Fibroblast of the aortic adventitia (primary cell): ENCODE data around the gene BPTF. TPM values are rescaled to one million over a fixed set of nuclear protein-coding genes. Genes with fewer than 3 reads are reported as not detected.
A peak's percentile ranks its signal among the peaks of the same experiment; 100 is the strongest.
"Not testable (repeated sequence)": the region's sequence is repeated elsewhere in the genome, so short reads cannot be mapped to it uniquely, and the experiment has no call there.

Source experiments
- DNase-seq: peaks from one replicate; pipeline ENCODE4 v3.0.0-alpha.2; 2010; ENCODE audit warnings: low read depth
- H3K4me3 ChIP-seq: 2 replicates; pipeline ENCODE4 v1.5.1; 2011; ENCODE audit warnings: low read depth, mild to moderate bottlenecking, control low read depth, low read length, moderate library complexity
- CTCF ChIP-seq: IDR thresholded peaks from 2 replicates; pipeline ENCODE4 v1.5.1; 2011; ENCODE audit warnings: mild to moderate bottlenecking, low read length, control low read depth, inconsistent platforms; ENCODE audit not compliant: insufficient read depth
- total RNA-seq: library from RNA; depleted of rRNA; stranded (reverse); fragments of >200 nt; gene quantifications from 2 replicates; pipeline ENCODE4 v1.2.3, GENCODE V29; 2012; ENCODE audit warnings: low replicate concordance

BPTF gene
- total RNA-seq, 1 donor = 65.4 TPM

- no peak overlapping the region for H3K4me3 ChIP-seq
- no peak for DNase-seq
Observed at GRCh38 chr17:67980456-67980855, 155.2 kb downstream of the BPTF start.

GRCh38 chr17:67980883-67981282, 155.6 kb downstream of the BPTF start:
- DNase-seq, H3K4me3 ChIP-seq: not testable (repeated sequence)

More at GRCh38 chr17:67980456-67980855, 155.2 kb downstream of the BPTF start:
- no peak for TF ChIP-seq CTCF

GRCh38 chr17:67982034-67982640, 156.8 kb downstream of the BPTF start:
- TF ChIP-seq CTCF = no peak
- DNase-seq = no peak
- H3K4me3 ChIP-seq = no peak overlapping the region

- TF ChIP-seq CTCF = no peak
- H3K4me3 ChIP-seq = no peak overlapping the region
- DNase-seq = no peak
Observed at GRCh38 chr17:67982686-67983382, 157.5 kb downstream of the BPTF start.

GRCh38 chr17:67983383-67983688, 158.0 kb downstream of the BPTF start:
- DNase-seq = no peak
- no peak for TF ChIP-seq CTCF
- H3K4me3 ChIP-seq = no peak overlapping the region

- DNase-seq = no peak
- H3K4me3 ChIP-seq = no peak overlapping the region
- TF ChIP-seq CTCF = no peak
Observed at GRCh38 chr17:67990909-67991308, 165.6 kb downstream of the BPTF start.

- DNase-seq = peak; percentile 4
- no peak for TF ChIP-seq CTCF
- peak overlapping the region; percentile 78 for H3K4me3 ChIP-seq
Observed at GRCh38 chr17:67992548-67993152, 167.3 kb downstream of the BPTF start.
